K562 (cell line): ENCODE results near the gene MED13L. TPM values are rescaled to one million over a fixed set of nuclear protein-coding genes. Genes with fewer than 3 reads are reported as not detected.
A peak's percentile ranks its signal among the peaks of the same experiment; 100 is the strongest.

Experiments
- ATAC-seq: fragments of 200-7000 bp; cut with Tn5 transposase; 3 replicates; pipeline ENCODE4 v1.9.1; 2020; ENCODE audit warnings: moderate library complexity
- BruUV-seq: library from RNA; stranded (reverse); fragments of 400-500 nt; replicated peaks from 2 replicates; lab custom pipeline; 2021; lab: Mats Ljungman, UMichigan
- CTCF ChIA-PET: fragments of 300-600 bp; formaldehyde crosslinking; extraction: SDS; loops from one replicate; lab custom pipeline; 2021; ENCODE audit warnings: low intra/inter-chr PET ratio; lab: Yijun Ruan, JAX
- POLR2A ChIA-PET: fragments of 300-600, 350-650 bp; sonication (Branson Sonifier 250); formaldehyde crosslinking; extraction: SDS; loops from one replicate; lab custom pipeline; 2021; ENCODE audit warnings: antibody characterized with exemption, inconsistent platforms; lab: Yijun Ruan, JAX
- DNase-seq, 4 experiments: peaks; one replicate each; pipeline versions ENCODE4 v3.0.0 to v3.0.0-alpha.2; 2011 to 2018; ENCODE audit warnings: low spot score in 3 of 4, mixed read lengths in 3 of 4; ENCODE audit errors: extremely low read depth in 1 of 4
- FAIRE-seq: peaks from 2 replicates; lab custom pipeline; 2011; peaks lifted over from hg19 to GRCh38; lab: Jason Lieb, UNC
- H2AFZ ChIP-seq: 2 replicates; pipeline ENCODE4 v1.6.0; 2011; ENCODE audit warnings: low read depth, low read length, control low read depth, inconsistent platforms
- H3K27ac ChIP-seq: fragments of 200-600 bp; 3 replicates; pipeline ENCODE4 v1.8.0; 2011; ENCODE audit warnings: low read depth, mild to moderate bottlenecking, control low read depth, inconsistent platforms, low read length, moderate library complexity, mixed read lengths; ENCODE audit errors: extremely low read depth
- H3K27me3 ChIP-seq, 2 experiments: fragments of 300-600 bp in 1 of 2; 2 replicates in 1 of 2; 3 replicates in 1 of 2; pipeline versions ENCODE4 v1.6.0 to v1.8.0; 2011; ENCODE audit warnings: inconsistent platforms in 2 of 2, low read length in 2 of 2, mild to moderate bottlenecking in 1 of 2, mixed read lengths in 1 of 2, moderate library complexity in 1 of 2; ENCODE audit not compliant: control insufficient read depth in 2 of 2, insufficient read depth in 2 of 2
- H3K36me3 ChIP-seq: fragments of 300-600 bp; 3 replicates; pipeline ENCODE4 v1.8.0; 2011; ENCODE audit warnings: mild to moderate bottlenecking, low read length, inconsistent platforms; ENCODE audit not compliant: control insufficient read depth, insufficient read depth
- H3K4me1 ChIP-seq, 2 experiments: fragments of 200-600 bp in 1 of 2; replicated peaks in 1 of 2; 2 replicates in 1 of 2; 3 replicates in 1 of 2; pipeline versions ENCODE4 v1.5.1 to v1.8.0; 2011; ENCODE audit warnings: inconsistent platforms in 2 of 2, low read length in 2 of 2, mild to moderate bottlenecking in 1 of 2, mixed read lengths in 1 of 2, moderate library complexity in 1 of 2; ENCODE audit not compliant: control insufficient read depth in 2 of 2, insufficient read depth in 2 of 2
- H3K4me2 ChIP-seq: 2 replicates; pipeline ENCODE4 v1.6.1; 2011; ENCODE audit warnings: low read length, control low read depth, inconsistent platforms, mixed read lengths; ENCODE audit not compliant: insufficient read depth
- H3K4me3 ChIP-seq: fragments of 200-600 bp; sonication (generic), shearing (Covaris generic); 2 replicates; pipeline ENCODE4 v1.5.1; 2016; ENCODE audit warnings: control low read depth, inconsistent platforms
- H3K79me2 ChIP-seq: fragments of 200-600 bp; 3 replicates; pipeline ENCODE4 v1.8.0; 2011; ENCODE audit warnings: low read length, inconsistent platforms; ENCODE audit not compliant: control insufficient read depth, insufficient read depth
- H3K9ac ChIP-seq, 2 experiments: 2 replicates each; pipeline versions ENCODE4 v1.6.0 to v1.6.1; 2011; ENCODE audit warnings: low read depth in 2 of 2, low read length in 2 of 2, control low read depth in 1 of 2, inconsistent platforms in 1 of 2, mild to moderate bottlenecking in 1 of 2, mixed read lengths in 1 of 2; ENCODE audit not compliant: insufficient read depth in 1 of 2
- H3K9me1 ChIP-seq: one replicate; pipeline ENCODE4 v1.6.0; 2011; ENCODE audit warnings: inconsistent platforms, mild to moderate bottlenecking, low read length, moderate library complexity; ENCODE audit not compliant: control insufficient read depth, insufficient read depth
- H3K9me3 ChIP-seq: replicated peaks from 2 replicates; pipeline ENCODE4 v1.5.1; 2011; ENCODE audit warnings: low read depth, low read length, inconsistent platforms; ENCODE audit not compliant: control insufficient read depth, insufficient read depth
- H4K20me1 ChIP-seq: replicated peaks from 2 replicates; pipeline ENCODE4 v1.6.1; 2011; ENCODE audit warnings: low read length, inconsistent platforms, mixed read lengths; ENCODE audit not compliant: control insufficient read depth, insufficient read depth
- ATF3 ChIP-seq, 2 experiments: fragments of 450-650 bp in 1 of 2; sonication (generic) in 1 of 2; formaldehyde crosslinking in 1 of 2; IDR thresholded peaks in 1 of 2; conservative IDR thresholded peaks in 1 of 2; 2 replicates each; pipeline versions ENCODE4 v1.6.1 to v1.8.1; 2016 to 2023; ENCODE audit warnings: mild to moderate bottlenecking in 2 of 2, moderate library complexity in 2 of 2, inconsistent platforms in 1 of 2, missing genetic modification reagents in 1 of 2
- CEBPB ChIP-seq: fragments of 450-650 bp; IDR thresholded peaks from 2 replicates; pipeline ENCODE4 v1.6.1; 2016; ENCODE audit warnings: missing genetic modification characterization, missing compliant biosample characterization
- CEBPG ChIP-seq, 3 experiments: fragments of 200-800 bp in 1 of 3; sonication (Bioruptor generic) in 1 of 3; sonication (generic) in 1 of 3; formaldehyde crosslinking in 1 of 3; IDR thresholded peaks in 2 of 3; conservative IDR thresholded peaks in 1 of 3; 2 replicates each; pipeline versions ENCODE4 v1.6.1 to v1.8.0; 2016 to 2022; ENCODE audit warnings: missing compliant biosample characterization in 2 of 3, missing genetic modification characterization in 2 of 3, mild to moderate bottlenecking in 1 of 3, missing genetic modification reagents in 1 of 3
- WGBS: fragments of 100-300 bp; shearing (Covaris generic); methylation state at CpG from one replicate; pipeline ENCODE4 v1.1.6; 2016; ENCODE audit warnings: low coverage, mixed read lengths; ENCODE audit not compliant: insufficient coverage; ENCODE audit errors: missing lambda C conversion rate; 5-methylcytosine and 5-hydroxymethylcytosine counted together
- in situ Hi-C: fragments of 300-500 bp; cut with MboI; formaldehyde crosslinking; loops from 4 replicates; pipeline ENCODE4 v1.15.0; 2018; ENCODE audit warnings: inconsistent platforms, mixed read lengths
- intact Hi-C: fragments of 100-400 bp; cut with micrococcal nuclease; formaldehyde crosslinking; loops from 2 replicates; pipeline ENCODE4 v1.14.2; 2022
- polyA plus RNA-seq, 8 experiments: library from polyadenylated mRNA; depleted of rRNA in 4 of 8; stranded (reverse) in 5 of 8; unstranded in 3 of 8; fragments of >200 nt; fragmentation: Nextera tagmentation in 2 of 8; fragmentation: Illumina TruSeq in 1 of 8; extraction: Ambion mirVana in 2 of 8; extraction: Trizol in 1 of 8; gene quantifications; 2 replicates each; pipeline versions ENCODE4 v1.2.1 to v1.2.3, GENCODE V29; 2011 to 2014; ENCODE audit warnings: inconsistent platforms in 1 of 8, missing spikeins in 1 of 8
- total RNA-seq, 7 experiments: library from RNA; depleted of rRNA in 6 of 7; stranded (reverse); fragments of >200 nt in 6 of 7; fragmentation: Illumina TruSeq in 2 of 7; extraction: Trizol in 2 of 7; gene quantifications; 2 replicates each; pipeline versions ENCODE4 v1.2.1 to v1.2.3, GENCODE V29; 2011 to 2021; ENCODE audit warnings: low replicate concordance in 1 of 7

Gene MED13L
- total and polyA plus RNA-seq, 9 of the 15 experiments (the other 6 are each of a cell fraction or from before 2014, with no cell fraction given): 13.4 to 90.3 (median 36.9) TPM

GRCh38 chr12:116002890-116003536 is 274.5 kb downstream of the MED13L start:
- no peak overlapping the region for H2AFZ ChIP-seq
- intact Hi-C loops: no loop called here
- no peak overlapping the region for H3K4me2 ChIP-seq
- WGBS: 95% methylated on average over 6 of the region's 6 CpGs
- H3K4me1 ChIP-seq: no peaks in the 10 kb centered on the region
- no peaks in the 10 kb centered on the region for H3K9me3 ChIP-seq
- H3K36me3 ChIP-seq: peaks cover 66% of the 10 kb centered on the region
- ChIA-PET CTCF (no interaction called here), POLR2A (interaction anchor here (1.0 kb wide), 1 partner anchor 223 kb away, joined by 3 read pairs; no protein-coding TSS in a partner anchor)
- H3K27ac ChIP-seq: no peak overlapping the region
- no peak for DNase-seq
- in situ Hi-C loops: no loop called here
- H3K4me3 ChIP-seq: no peak overlapping the region
- no peaks in the 10 kb centered on the region for H3K79me2 ChIP-seq
- no peak for ATAC-seq
- no peak for FAIRE-seq
- TF ChIP-seq CEBPB (peak; percentile 78), ATF3 (IDR thresholded peaks at IDR 0.05) (no peak), ATF3 (CRISPR knock-in tag; conservative IDR thresholded peaks at IDR 0.05) (no peak), CEBPG (CRISPR knock-in tag; IDR thresholded peaks at IDR 0.05) (no peak), CEBPG (tag; conservative IDR thresholded peaks at IDR 0.05 in 1 of 2, IDR thresholded peaks at IDR 0.05 in 1 of 2) (peak; percentile 38 to 54; a peak in 2 of 4 replicates)
- no TSS peak for BruUV-seq
- no peak overlapping the region for H3K9ac ChIP-seq
- 0 out of 2 replicates have a peak, but pooled peaks cover 4% of the 10 kb centered on the region for H4K20me1 ChIP-seq
- no peaks in the 10 kb centered on the region for H3K9me1 ChIP-seq
- no peaks in the 10 kb centered on the region for H3K27me3 ChIP-seq
